Neural progenitor cell (in vitro differentiated cells): ENCODE measurements around the gene AUP1.

Source experiments
- CTCF ChIP-seq: fragments of 200-600 bp; sonication (generic); IDR thresholded peaks from 2 replicates; pipeline ENCODE4 v1.5.1; 2017; ENCODE audit warnings: antibody characterized with exemption, mild to moderate bottlenecking
- EZH2 ChIP-seq: fragments of 200-600 bp; sonication (generic); IDR thresholded peaks from 2 replicates; pipeline ENCODE4 v1.6.1; 2017; ENCODE audit warnings: antibody characterized with exemption, mild to moderate bottlenecking, moderate library complexity

GRCh38 chr2:74513605-74514367 is 15.7 kb downstream of the AUP1 start:
- TF ChIP-seq CTCF (no peak), EZH2 (peak; percentile 74)
